ENCODE data around the gene ADAMTS20. TPM values are rescaled to one million over a fixed set of nuclear protein-coding genes. Genes with fewer than 3 reads are reported as not detected.
"Not testable (repeated sequence)": the region's sequence is repeated elsewhere in the genome, so short reads cannot be mapped to it uniquely, and the experiment has no call there.

The ADAMTS20 gene
- total RNA-seq, 1 experiment from 2014 or later, result 0.17 TPM

DNA sequence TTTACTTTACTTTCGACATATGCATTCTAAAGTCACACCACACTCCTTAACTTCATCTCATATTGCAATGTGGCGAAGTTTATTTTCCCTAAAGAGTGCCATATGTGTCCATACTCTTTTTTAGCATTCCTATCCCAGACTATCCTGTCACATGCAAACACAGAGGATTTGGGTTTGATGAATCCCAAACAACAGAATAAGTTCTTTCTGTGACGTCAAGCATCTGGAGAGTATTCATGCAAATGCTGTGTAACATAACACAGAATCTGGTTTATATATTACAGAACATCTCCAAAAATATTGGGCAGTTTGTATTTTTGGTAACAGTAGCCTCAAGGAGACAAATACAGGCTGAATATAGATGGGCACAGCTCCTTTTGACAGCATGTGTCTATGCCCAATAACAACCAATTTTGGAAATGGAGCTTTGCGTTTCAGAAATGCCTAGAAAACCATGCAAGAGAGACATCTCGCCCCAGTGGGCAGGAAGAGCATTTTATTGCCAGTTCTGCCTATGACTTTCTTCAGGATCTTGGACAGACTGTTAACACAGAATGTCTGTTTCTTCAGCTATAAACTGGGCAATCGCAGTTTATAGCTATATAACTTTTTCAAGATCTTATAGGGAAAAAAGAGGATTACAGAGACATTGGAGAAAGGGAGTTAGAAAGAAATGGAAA lies 190.8 kb downstream of the ADAMTS20 start:
- POLR2A ChIA-PET (ENCODE audit: low non-redundant PET), result no interaction called here
- H3K27ac ChIP-seq (ENCODE audit: low read depth, low read length, poor library complexity, severe bottlenecking), result no peak overlapping the region
- TF ChIP-seq, protein P1, sequence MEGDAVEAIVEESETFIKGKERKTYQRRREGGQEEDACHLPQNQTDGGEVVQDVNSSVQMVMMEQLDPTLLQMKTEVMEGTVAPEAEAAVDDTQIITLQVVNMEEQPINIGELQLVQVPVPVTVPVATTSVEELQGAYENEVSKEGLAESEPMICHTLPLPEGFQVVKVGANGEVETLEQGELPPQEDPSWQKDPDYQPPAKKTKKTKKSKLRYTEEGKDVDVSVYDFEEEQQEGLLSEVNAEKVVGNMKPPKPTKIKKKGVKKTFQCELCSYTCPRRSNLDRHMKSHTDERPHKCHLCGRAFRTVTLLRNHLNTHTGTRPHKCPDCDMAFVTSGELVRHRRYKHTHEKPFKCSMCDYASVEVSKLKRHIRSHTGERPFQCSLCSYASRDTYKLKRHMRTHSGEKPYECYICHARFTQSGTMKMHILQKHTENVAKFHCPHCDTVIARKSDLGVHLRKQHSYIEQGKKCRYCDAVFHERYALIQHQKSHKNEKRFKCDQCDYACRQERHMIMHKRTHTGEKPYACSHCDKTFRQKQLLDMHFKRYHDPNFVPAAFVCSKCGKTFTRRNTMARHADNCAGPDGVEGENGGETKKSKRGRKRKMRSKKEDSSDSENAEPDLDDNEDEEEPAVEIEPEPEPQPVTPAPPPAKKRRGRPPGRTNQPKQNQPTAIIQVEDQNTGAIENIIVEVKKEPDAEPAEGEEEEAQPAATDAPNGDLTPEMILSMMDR (conservative IDR thresholded peaks at IDR 0.05; ENCODE audit: low read depth, low read length), result no peak
- no peak for TF ChIP-seq EZH2 (IDR thresholded peaks at IDR 0.05; ENCODE audit: borderline replicate concordance, low read depth, low read length, poor library complexity, severe bottlenecking)

DNA sequence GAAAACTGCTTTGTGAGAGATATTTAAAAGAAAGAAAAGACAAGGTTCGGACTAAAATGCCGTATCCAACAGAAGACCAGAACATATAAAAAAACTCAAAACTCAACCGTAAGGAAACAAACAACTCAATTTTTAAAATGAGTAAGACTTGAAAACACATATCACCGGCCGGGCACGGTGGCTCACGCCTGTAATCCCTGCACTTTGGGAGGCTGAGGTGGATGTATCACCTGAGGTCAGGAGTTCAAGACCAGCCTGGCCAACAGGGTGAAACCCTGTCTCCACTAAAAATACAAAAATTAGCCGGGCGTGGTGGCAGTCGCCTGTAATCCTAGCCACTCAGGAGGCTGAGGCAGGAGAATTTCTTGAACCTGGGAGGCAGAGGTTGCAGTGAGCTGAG lies 192.0 kb downstream of the ADAMTS20 start:
- intact Hi-C loops (cut with micrococcal nuclease; ENCODE audit: unreplicated experiment); BruUV-seq (replicated peaks); POLR2A ChIA-PET (ENCODE audit: low non-redundant PET): not testable (repeated sequence)

More for the DNA sequence above, 190.8 kb downstream of the ADAMTS20 start:
- H3K9me3 ChIP-seq (ENCODE audit: low read depth, low read length, poor library complexity, severe bottlenecking), result no peaks in the 10 kb centered on the region
- CTCF ChIA-PET, result no interaction called here
- H3K36me3 ChIP-seq (ENCODE audit: insufficient read depth, low read length, poor library complexity, severe bottlenecking), result no peaks in the 10 kb centered on the region
- no TSS peak for BruUV-seq (replicated peaks)
- H3K4me3 ChIP-seq (ENCODE audit: low read depth, low read length, poor library complexity, severe bottlenecking), result no peak overlapping the region
- no peak for DNase-seq (ENCODE audit: low spot score)
- intact Hi-C loops (cut with micrococcal nuclease; ENCODE audit: unreplicated experiment), result no loop called here
- H3K27me3 ChIP-seq (replicated peaks; ENCODE audit: insufficient read depth, low read depth, low read length, poor library complexity), result no peaks in the 10 kb centered on the region
- no peaks in the 10 kb centered on the region for H3K4me1 ChIP-seq (ENCODE audit: insufficient read depth, low read length, poor library complexity, severe bottlenecking)

DNA sequence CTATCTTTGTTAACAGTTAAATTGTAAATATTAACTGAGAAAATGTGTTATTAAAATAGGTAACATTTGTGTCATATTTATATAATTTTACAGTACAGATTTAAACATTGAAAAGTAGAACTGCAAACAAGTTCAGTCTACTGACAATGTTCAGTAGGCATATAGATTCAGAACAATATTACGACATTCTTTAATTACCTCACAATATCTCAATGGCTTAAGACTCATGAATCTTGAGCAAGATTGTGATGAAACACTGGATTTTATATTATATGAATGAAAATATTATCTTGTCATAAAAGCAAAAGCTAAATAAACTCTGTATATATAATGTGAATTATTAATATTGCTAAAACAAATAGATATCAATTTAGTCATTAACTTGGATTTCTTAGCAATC lies 194.9 kb downstream of the ADAMTS20 start:
- no peak for DNase-seq (ENCODE audit: low spot score)
- Histone ChIP-seq H3K36me3 (ENCODE audit: insufficient read depth, low read length, poor library complexity, severe bottlenecking) (no peaks in the 10 kb centered on the region), H3K27me3 (replicated peaks; ENCODE audit: insufficient read depth, low read depth, low read length, poor library complexity) (no peaks in the 10 kb centered on the region), H3K4me3 (ENCODE audit: low read depth, low read length, poor library complexity, severe bottlenecking) (no peak overlapping the region), H3K9me3 (ENCODE audit: low read depth, low read length, poor library complexity, severe bottlenecking) (no peaks in the 10 kb centered on the region), H3K27ac (ENCODE audit: low read depth, low read length, poor library complexity, severe bottlenecking) (no peak overlapping the region), H3K4me1 (ENCODE audit: insufficient read depth, low read length, poor library complexity, severe bottlenecking) (no peaks in the 10 kb centered on the region)
- BruUV-seq (replicated peaks), result no TSS peak
- intact Hi-C loops (cut with micrococcal nuclease; ENCODE audit: unreplicated experiment), result loop anchor here (10.0 kb wide), 1 partner anchor 378 kb away; no protein-coding TSS in a partner anchor
- ChIA-PET CTCF (no interaction called here), POLR2A (ENCODE audit: low non-redundant PET) (no interaction called here)
- TF ChIP-seq, protein P1 (conservative IDR thresholded peaks at IDR 0.05; ENCODE audit: low read depth, low read length), result no peak
- no peak for TF ChIP-seq EZH2 (IDR thresholded peaks at IDR 0.05; ENCODE audit: borderline replicate concordance, low read depth, low read length, poor library complexity, severe bottlenecking)

More for the DNA sequence above, 192.0 kb downstream of the ADAMTS20 start:
- H3K4me1 ChIP-seq (ENCODE audit: insufficient read depth, low read length, poor library complexity, severe bottlenecking); H3K27ac ChIP-seq (ENCODE audit: low read depth, low read length, poor library complexity, severe bottlenecking); H3K27me3 ChIP-seq (replicated peaks; ENCODE audit: insufficient read depth, low read depth, low read length, poor library complexity); CTCF ChIA-PET; H3K4me3 ChIP-seq (ENCODE audit: low read depth, low read length, poor library complexity, severe bottlenecking); H3K36me3 ChIP-seq (ENCODE audit: insufficient read depth, low read length, poor library complexity, severe bottlenecking); DNase-seq (ENCODE audit: low spot score); H3K9me3 ChIP-seq (ENCODE audit: low read depth, low read length, poor library complexity, severe bottlenecking): not testable (repeated sequence)

DNA sequence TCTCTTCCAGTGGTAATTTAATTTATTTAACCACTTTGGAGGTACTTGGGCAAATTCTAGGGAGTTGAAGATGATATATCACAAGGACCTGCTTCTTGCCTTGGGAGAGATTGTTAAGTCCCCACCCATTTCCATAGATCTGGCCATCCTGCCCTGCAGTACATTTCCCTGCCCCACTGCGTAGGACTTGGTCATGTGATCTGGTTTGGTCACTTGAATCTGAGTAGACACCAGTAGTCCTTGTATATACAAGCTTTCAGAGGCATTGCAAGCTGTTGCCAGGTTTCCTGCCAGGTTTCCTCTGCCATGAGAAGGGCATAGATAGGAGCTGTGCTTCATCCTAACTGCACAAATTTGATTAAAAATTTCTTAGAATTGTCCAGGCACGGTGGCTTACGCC lies 200.0 kb downstream of the ADAMTS20 start:
- Histone ChIP-seq H3K36me3 (ENCODE audit: insufficient read depth, low read length, poor library complexity, severe bottlenecking) (no peaks in the 10 kb centered on the region), H3K9me3 (ENCODE audit: low read depth, low read length, poor library complexity, severe bottlenecking) (no peaks in the 10 kb centered on the region), H3K27me3 (replicated peaks; ENCODE audit: insufficient read depth, low read depth, low read length, poor library complexity) (no peaks in the 10 kb centered on the region), H3K4me3 (ENCODE audit: low read depth, low read length, poor library complexity, severe bottlenecking) (no peak overlapping the region), H3K4me1 (ENCODE audit: insufficient read depth, low read length, poor library complexity, severe bottlenecking) (no peaks in the 10 kb centered on the region), H3K27ac (ENCODE audit: low read depth, low read length, poor library complexity, severe bottlenecking) (no peak overlapping the region)
- POLR2A ChIA-PET (ENCODE audit: low non-redundant PET), result no interaction called here
- DNase-seq (ENCODE audit: low spot score), result no peak
- CTCF ChIA-PET, result no interaction called here
- TF ChIP-seq, protein P1 (conservative IDR thresholded peaks at IDR 0.05; ENCODE audit: low read depth, low read length), result no peak
- no peak for TF ChIP-seq EZH2 (IDR thresholded peaks at IDR 0.05; ENCODE audit: borderline replicate concordance, low read depth, low read length, poor library complexity, severe bottlenecking)
- intact Hi-C loops (cut with micrococcal nuclease; ENCODE audit: unreplicated experiment), result loop anchor here (10.0 kb wide), 1 partner anchor 383 kb away; no protein-coding TSS in a partner anchor
- no TSS peak for BruUV-seq (replicated peaks)

Data from A673 (cell line).